SK-MEL-5 (cell line): ENCODE data around the gene GCNT2. TPM values are rescaled to one million over a fixed set of nuclear protein-coding genes. Genes with fewer than 3 reads are reported as not detected.
A peak's percentile ranks its signal among the peaks of the same experiment; 100 is the strongest.
"Not testable (repeated sequence)": the region's sequence is repeated elsewhere in the genome, so short reads cannot be mapped to it uniquely, and the experiment has no call there.

Experiments used
- DNase-seq: peaks from one replicate; pipeline ENCODE4 v3.0.0-alpha.2; 2016; ENCODE audit warnings: low read depth, low spot score
- in situ Hi-C: cut with HindIII; loops from 2 replicates; pipeline ENCODE4 v1.10.0; 2016; ENCODE audit warnings: low sequenced_read_pairs, high pct_unique_total_duplicates, low pct_unique_long_range_greater_than_20kb
- total RNA-seq: library from RNA; depleted of rRNA; stranded (reverse); fragments of >200 nt; shearing (Covaris generic); gene quantifications from 2 replicates; pipeline ENCODE4 v1.2.3, GENCODE V29; 2014

The GCNT2 gene
- total RNA-seq, 1 experiment from 2014 or later, result 39.8 TPM

DNA sequence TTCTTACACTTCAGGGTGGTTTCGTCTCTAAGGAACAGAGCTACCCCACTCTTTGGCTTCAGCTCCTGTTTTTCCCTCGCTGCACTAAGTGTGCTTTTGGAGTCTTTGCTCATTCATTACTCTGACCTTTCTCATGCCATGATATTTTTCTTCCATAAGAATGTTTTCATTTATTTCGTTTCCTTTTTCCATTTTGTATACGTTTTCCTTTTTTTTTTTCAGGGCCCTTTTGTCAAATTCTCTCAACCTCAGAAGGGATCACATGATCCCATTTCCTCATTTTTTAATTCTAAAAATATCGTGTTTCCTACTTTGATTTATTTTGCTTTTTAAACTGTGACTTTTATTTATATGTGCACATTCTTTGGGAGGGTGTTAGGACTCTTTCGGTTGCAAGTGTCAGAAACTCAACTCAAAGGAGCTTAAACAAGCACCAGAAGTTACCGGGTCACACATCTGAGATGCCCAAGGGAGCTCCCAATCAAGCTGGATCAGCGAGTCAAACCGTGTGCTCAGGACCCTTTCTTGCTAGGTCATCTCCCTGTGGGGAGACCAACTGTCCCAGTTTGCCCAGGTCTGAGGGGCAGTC is 40.6 kb downstream of the GCNT2 start:
- in situ Hi-C loops, result no loop called here
- DNase-seq, result no peak

DNA sequence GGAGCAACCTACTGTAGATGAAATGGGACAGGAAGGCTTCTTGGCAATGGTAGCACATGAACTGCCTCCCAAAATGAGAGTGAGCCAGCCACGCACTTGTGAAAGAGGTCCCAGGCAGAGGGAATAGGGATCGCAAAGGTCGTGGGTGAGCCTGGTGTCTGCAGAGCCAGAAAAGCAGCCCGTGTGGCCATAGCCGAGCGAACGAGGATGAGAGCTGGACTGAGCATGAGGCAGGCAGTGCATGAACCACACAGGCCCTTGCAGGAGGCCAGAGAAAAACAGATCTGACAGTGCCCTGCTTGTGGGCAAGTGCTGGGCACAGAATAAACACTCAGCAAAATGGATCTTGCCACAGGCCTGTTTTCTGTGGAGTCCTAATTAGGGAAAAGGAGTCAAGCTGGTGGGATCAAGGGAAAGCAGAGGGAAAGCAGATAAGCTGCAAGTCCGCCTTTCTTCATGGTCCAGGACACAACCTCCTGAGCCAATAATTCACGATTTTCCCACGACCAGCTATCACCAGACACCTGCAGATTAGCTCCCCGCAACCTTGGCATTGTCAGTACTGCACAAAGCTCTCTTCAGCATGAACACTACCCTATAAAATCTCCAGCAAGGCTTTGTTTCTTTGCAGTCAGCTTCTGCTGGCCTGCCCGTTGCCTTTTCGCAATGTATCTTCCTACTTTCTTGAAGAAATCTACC is 44.0 kb downstream of the GCNT2 start:
- in situ Hi-C loops, result no loop called here
- no peak for DNase-seq

- in situ Hi-C loops, result no loop called here
- DNase-seq, result no peak
Observed at GRCh38 chr6:10565913-10566312, 44.8 kb downstream of the GCNT2 start.

DNA sequence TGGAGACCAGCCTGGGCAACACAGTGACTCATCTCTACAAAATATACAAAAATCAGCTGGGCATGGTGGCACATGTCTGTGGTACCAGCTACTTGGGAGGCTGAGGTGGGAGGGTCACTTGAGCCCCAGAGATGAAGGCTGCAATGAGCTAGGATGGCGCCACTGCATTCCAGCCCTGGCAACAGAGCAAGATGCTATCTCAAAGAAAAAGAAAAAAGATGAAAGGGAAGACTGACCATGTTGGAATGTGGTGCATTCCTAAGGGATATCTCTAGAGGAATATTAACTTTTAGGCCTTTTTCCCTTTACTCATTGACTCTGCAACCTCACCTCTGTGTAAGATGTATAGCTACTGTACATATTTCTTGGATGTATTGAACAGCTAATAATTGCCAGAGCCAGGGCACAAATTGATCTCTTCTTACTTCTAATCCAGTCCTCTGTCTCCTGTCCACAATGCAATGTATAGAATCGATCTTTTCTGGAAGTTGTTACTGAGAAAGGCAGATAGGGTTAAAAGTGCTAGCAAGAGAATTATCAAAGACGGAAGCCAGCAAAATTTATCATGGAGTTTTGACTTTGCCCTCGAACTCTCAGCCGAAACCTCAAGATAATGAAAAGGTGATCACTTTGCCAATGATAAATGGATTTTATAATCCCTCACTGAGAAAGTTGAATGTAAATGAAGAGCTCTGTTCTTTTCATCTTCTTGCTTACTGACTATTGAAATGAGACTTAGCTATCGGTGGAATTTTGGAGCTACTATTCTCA is 46.3 kb downstream of the GCNT2 start:
- no peak for DNase-seq
- in situ Hi-C loops, result no loop called here

- in situ Hi-C loops, result no loop called here
- DNase-seq, result peak; percentile 20
Observed at GRCh38 chr6:10569392-10570127, 48.4 kb downstream of the GCNT2 start.

- DNase-seq, in situ Hi-C loops: not testable (repeated sequence)
Observed at GRCh38 chr6:10575519-10575918, 54.4 kb downstream of the GCNT2 start.

- in situ Hi-C loops, result no loop called here
- no peak for DNase-seq
Observed at GRCh38 chr6:10576226-10576625, 55.1 kb downstream of the GCNT2 start.

GRCh38 chr6:10577112-10577511 is 56.0 kb downstream of the GCNT2 start:
- in situ Hi-C loops, result no loop called here
- DNase-seq, result no peak

GRCh38 chr6:10578723-10579122 is 57.6 kb downstream of the GCNT2 start:
- in situ Hi-C loops, result no loop called here

GRCh38 chr6:10579803-10580202 is 58.7 kb downstream of the GCNT2 start:
- DNase-seq, result no peak
- in situ Hi-C loops, result no loop called here

More at GRCh38 chr6:10578723-10579122, 57.6 kb downstream of the GCNT2 start:
- no peak for DNase-seq

- DNase-seq, result no peak
- in situ Hi-C loops, result no loop called here
Observed at GRCh38 chr6:10580570-10580969, 59.4 kb downstream of the GCNT2 start.

DNA sequence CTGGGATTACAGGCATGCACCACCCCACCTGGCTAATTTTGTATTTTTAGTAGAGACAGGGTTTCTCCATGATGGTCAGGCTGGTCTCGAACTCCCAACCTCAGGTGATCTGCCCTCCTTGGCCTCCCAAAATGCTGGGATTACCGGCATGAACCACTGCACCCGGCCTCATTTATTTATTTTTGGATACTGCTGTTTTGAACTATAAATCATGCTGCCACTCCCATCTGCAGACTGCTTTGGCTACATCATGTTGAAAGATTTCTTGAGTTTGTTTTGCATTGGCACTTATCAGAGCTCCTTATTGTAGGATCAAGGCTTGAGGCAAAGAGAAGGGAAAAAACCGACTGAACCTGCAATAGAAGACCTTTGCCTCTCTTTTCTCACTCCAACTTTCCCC is 60.3 kb downstream of the GCNT2 start:
- DNase-seq, in situ Hi-C loops: not testable (repeated sequence)

GRCh38 chr6:10582774-10583508 is 61.8 kb downstream of the GCNT2 start:
- in situ Hi-C loops, result no loop called here
- DNase-seq, result no peak

DNA sequence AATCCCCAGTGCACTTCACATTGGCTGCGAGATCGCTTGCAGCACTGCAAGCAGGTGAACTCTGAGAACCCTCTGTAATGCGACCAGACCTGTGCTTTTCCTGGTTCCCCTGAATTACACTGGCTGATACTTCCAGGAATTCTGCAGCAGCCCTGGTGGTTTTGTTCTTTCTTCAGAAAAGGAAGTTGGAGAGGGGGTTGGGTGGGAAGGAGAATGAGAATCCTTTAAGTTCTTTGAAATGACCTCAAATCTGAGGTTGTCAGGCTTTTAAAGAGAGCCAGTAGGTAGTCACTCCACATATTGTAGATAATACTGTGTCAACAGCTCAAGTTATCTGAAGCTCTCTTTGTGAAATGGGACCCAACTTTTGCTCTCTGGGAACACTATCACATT is 62.4 kb downstream of the GCNT2 start:
- in situ Hi-C loops, result no loop called here
- DNase-seq, result no peak

DNA sequence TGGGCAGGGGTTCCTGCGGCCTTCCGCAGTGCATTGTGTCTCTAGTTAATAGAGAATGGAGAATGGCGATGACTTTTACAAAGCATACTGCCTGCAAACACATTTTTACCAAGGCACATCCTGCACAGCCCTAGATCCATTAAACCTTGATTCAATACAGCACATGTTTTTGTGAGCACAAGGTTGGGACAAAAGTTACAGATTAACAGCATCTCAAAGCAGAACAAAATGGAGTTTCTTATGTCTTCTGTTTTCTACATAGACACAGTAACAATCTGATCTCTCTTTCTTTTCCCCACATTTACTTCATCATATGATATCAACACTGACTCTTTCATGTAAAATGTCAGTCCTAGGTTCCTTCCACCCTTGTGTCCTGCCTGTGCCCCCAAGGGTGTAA is 63.5 kb downstream of the GCNT2 start:
- in situ Hi-C loops, result no loop called here
- peak; percentile 27 for DNase-seq

- DNase-seq, result no peak
Observed at GRCh38 chr6:10585209-10585845, 64.2 kb downstream of the GCNT2 start.

GRCh38 chr6:10586302-10586701 is 65.2 kb downstream of the GCNT2 start:
- in situ Hi-C loops, result no loop called here
- no peak for DNase-seq

More at GRCh38 chr6:10585209-10585845, 64.2 kb downstream of the GCNT2 start:
- in situ Hi-C loops, result no loop called here
